ENCODE data around the gene RAET1G. TPM values are rescaled to one million over a fixed set of nuclear protein-coding genes. Genes with fewer than 3 reads are reported as not detected.

Gene RAET1G
- total and polyA plus RNA-seq, 2 of the 13 experiments (the other 11 are each of a cell fraction or from before 2014, with no cell fraction given), result not detected

DNA sequence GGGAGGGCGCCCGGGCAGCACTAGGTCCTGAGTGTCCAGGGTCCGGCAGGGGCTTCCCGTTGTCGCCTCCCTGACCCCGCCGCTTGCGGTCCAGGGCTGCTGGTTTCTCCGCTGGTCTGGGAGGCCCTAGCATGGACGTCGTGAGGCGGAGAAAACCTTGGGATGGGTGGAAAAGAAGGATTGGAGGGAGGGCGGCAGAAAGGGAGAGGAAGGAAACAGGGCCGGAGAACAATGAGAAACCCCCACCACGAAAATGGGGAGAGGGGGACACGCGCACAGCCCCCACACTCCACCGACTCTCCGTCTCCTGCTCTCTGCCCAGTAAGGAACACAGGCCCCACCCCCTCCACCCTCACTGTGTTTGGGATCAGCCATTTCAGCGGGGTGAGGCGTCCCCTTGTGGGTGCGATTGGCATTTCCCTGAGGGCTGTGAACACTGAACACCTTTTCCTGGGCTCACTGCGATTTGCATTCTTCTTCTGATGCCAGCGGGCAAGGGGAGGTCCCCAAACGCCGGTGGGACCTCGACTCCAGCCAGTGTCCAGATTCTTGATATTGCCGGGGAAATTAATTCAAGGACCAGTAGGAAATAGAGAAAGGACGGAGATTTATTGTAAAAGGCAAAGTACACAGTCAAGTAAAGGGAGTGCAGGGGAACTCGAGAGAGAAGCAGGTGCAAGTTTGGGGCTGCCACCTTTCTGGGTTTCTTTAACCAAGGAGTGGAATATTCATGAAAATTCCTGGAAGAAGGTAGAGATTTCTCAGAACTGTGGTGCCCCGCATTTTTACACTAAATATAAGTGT, 3.3 kb upstream of the RAET1G start (continued):
- peak; percentile 30; the same call in 1 of the 2 replicates for TF ChIP-seq SPEN (CRISPR knock-in tag; IDR thresholded peaks at IDR 0.05; ENCODE audit: low read depth)
- TF ChIP-seq KLF11 (CRISPR knock-in tag; IDR thresholded peaks at IDR 0.05), result 0 out of 2 replicates have a peak, but pooled peaks have one; percentile 34
- 0 out of 2 replicates have a peak, but pooled peaks have one; percentile 33 for TF ChIP-seq ZFP37 (CRISPR knock-in tag; IDR thresholded peaks at IDR 0.05; ENCODE audit: borderline replicate concordance)
- peak; percentile 53; the same call in 1 of the 2 replicates for TF ChIP-seq ZMYM4 (CRISPR knock-in tag; IDR thresholded peaks at IDR 0.05)
- TF ChIP-seq STAG1 (CRISPR knock-in tag; IDR thresholded peaks at IDR 0.05), result peak; percentile 95
- TF ChIP-seq ZFP90 (CRISPR knock-in tag; IDR thresholded peaks at IDR 0.05; ENCODE audit: borderline replicate concordance), result no peak
- 0 out of 2 replicates have a peak, but pooled peaks have one; percentile 45 for TF ChIP-seq ZNF264 (CRISPR knock-in tag; IDR thresholded peaks at IDR 0.05)
- TF ChIP-seq, protein P1, sequence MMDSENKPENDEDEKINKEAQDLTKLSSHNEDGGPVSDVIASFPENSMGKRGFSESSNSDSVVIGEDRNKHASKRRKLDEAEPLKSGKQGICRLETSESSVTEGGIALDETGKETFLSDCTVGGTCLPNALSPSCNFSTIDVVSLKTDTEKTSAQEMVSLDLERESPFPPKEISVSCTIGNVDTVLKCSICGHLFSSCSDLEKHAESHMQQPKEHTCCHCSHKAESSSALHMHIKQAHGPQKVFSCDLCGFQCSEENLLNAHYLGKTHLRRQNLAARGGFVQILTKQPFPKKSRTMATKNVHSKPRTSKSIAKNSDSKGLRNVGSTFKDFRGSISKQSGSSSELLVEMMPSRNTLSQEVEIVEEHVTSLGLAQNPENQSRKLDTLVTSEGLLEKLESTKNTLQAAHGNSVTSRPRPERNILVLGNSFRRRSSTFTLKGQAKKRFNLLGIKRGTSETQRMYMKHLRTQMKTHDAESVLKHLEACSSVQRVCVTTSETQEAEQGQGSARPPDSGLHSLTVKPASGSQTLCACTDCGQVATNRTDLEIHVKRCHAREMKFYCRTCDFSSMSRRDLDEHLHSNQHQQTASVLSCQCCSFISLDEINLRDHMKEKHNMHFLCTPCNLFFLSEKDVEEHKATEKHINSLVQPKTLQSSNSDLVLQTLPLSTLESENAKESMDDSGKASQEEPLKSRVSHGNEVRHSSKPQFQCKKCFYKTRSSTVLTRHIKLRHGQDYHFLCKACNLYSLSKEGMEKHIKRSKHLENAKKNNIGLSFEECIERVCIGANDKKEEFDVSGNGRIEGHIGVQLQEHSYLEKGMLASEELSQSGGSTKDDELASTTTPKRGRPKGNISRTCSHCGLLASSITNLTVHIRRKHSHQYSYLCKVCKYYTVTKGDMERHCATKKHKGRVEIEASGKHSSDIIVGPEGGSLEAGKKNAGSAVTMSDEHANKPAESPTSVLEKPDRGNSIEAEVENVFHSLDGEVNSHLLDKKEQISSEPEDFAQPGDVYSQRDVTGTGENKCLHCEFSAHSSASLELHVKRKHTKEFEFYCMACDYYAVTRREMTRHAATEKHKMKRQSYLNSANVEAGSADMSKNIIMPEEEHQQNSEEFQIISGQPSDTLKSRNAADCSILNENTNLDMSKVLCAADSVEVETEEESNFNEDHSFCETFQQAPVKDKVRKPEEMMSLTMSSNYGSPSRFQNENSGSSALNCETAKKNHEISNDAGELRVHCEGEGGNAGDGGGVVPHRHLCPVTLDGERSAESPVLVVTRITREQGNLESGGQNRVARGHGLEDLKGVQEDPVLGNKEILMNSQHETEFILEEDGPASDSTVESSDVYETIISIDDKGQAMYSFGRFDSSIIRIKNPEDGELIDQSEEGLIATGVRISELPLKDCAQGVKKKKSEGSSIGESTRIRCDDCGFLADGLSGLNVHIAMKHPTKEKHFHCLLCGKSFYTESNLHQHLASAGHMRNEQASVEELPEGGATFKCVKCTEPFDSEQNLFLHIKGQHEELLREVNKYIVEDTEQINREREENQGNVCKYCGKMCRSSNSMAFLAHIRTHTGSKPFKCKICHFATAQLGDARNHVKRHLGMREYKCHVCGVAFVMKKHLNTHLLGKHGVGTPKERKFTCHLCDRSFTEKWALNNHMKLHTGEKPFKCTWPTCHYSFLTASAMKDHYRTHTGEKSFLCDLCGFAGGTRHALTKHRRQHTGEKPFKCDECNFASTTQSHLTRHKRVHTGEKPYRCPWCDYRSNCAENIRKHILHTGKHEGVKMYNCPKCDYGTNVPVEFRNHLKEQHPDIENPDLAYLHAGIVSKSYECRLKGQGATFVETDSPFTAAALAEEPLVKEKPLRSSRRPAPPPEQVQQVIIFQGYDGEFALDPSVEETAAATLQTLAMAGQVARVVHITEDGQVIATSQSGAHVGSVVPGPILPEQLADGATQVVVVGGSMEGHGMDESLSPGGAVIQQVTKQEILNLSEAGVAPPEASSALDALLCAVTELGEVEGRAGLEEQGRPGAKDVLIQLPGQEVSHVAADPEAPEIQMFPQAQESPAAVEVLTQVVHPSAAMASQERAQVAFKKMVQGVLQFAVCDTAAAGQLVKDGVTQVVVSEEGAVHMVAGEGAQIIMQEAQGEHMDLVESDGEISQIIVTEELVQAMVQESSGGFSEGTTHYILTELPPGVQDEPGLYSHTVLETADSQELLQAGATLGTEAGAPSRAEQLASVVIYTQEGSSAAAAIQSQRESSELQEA (CRISPR knock-in tag; IDR thresholded peaks at IDR 0.05; ENCODE audit: not compliant biosample characterization), result peak; percentile 38
- TF ChIP-seq NR2F2 (IDR thresholded peaks at IDR 0.05; ENCODE audit: borderline replicate concordance, low read depth), result 0 out of 2 replicates have a peak, but pooled peaks have one; percentile 22
- TF ChIP-seq, protein P2, sequence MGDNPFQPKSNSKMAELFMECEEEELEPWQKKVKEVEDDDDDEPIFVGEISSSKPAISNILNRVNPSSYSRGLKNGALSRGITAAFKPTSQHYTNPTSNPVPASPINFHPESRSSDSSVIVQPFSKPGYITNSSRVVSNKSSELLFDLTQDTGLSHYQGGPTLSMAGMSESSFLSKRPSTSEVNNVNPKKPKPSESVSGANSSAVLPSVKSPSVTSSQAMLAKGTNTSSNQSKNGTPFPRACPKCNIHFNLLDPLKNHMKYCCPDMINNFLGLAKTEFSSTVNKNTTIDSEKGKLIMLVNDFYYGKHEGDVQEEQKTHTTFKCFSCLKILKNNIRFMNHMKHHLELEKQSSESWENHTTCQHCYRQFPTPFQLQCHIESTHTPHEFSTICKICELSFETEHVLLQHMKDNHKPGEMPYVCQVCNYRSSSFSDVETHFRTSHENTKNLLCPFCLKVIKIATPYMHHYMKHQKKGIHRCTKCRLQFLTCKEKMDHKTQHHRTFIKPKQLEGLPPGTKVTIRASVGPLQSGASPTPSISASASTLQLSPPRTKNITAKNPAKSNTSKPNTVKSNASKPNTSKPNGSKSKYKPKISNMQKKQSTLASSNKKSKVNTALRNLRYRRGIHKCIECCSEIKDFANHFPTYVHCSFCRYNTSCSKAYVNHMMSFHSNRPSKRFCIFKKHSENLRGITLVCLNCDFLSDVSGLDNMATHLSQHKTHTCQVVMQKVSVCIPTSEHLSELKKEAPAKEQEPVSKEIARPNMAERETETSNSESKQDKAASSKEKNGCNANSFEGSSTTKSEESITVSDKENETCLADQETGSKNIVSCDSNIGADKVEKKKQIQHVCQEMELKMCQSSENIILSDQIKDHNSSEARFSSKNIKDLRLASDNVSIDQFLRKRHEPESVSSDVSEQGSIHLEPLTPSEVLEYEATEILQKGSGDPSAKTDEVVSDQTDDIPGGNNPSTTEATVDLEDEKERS (CRISPR knock-in tag; IDR thresholded peaks at IDR 0.05), result no peak
- TF ChIP-seq ZFP82 (CRISPR knock-in tag; IDR thresholded peaks at IDR 0.05; ENCODE audit: borderline replicate concordance), result peak; percentile 79; the same call in 1 of the 2 replicates
- TF ChIP-seq HDAC1 (CRISPR knock-in tag; IDR thresholded peaks at IDR 0.05), result peak; percentile 80
- peak; percentile 57; the same call in 1 of the 2 replicates for TF ChIP-seq TARDBP (CRISPR knock-in tag; IDR thresholded peaks at IDR 0.05)
- TF ChIP-seq HOXA3 (CRISPR knock-in tag; IDR thresholded peaks at IDR 0.05), result peak; percentile 56
- no peak for TF ChIP-seq POGZ (CRISPR knock-in tag; IDR thresholded peaks at IDR 0.05)
- peak; percentile 67; the same call in 1 of the 2 replicates for TF ChIP-seq KDM3A (CRISPR knock-in tag; IDR thresholded peaks at IDR 0.05; ENCODE audit: low read depth)
- TF ChIP-seq ZFY (CRISPR knock-in tag; IDR thresholded peaks at IDR 0.05), result peak; percentile 56; the same call in 1 of the 2 replicates
- TF ChIP-seq ZBTB7A (CRISPR knock-in tag; IDR thresholded peaks at IDR 0.05), result peak; percentile 81
